Activated CD4-positive, CD25-positive, alpha-beta regulatory T cell treated with anti-CD3 and anti-CD28 coated beads, Interleukin-2, amount 50 U/mL, for 72 hours (primary cell): ENCODE data around the gene RNU7-1.

Experiments
- DNase-seq: peaks from one replicate; pipeline ENCODE4 v3.0.0; 2021

The RNU7-1 gene

GRCh38 chr12:6968426-6968825 is 24.8 kb downstream of the RNU7-1 start:
- no peak for DNase-seq

GRCh38 chr12:6970096-6970527 is 26.5 kb downstream of the RNU7-1 start:
- DNase-seq, result no peak

DNA sequence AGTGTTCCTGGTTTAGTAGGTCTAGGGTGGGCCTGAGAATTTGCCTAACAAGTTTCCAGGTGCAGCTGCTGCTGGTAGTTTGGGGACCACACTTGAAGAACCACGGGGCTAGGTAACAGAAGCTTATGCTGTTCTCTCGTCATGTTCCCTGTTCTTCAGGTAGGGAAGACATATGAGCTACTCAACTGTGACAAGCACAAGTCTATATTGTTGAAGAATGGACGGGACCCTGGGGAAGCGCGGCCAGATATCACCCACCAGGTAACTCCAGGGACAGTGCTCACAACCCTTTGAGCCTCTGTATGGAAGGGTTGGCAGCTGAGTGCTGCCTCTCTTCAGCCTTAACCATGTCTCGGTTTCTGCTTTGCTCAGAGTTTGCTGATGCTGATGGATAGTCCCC is 30.6 kb downstream of the RNU7-1 start:
- DNase-seq, result no peak

GRCh38 chr12:6975297-6976032 is 31.8 kb downstream of the RNU7-1 start:
- DNase-seq, result no peak

DNA sequence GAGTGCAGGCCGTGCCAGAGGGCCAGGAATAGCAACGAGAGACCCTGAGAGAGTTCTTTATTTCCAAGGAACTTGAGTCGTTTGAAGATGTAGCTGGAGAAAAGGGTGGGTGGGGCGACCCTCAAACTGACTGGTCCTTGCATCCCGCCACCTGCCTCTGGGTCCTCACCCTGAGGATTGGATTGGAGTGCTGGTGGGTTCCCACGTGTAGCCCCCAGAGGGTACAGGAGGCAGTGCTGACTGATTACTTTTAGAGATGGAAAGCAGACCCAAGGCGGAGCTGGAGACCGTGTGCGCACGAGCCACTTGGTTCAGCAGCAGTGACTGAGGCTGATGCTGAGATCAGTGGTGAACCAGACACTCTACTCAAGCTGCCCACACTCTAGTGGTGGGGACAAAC is 34.0 kb downstream of the RNU7-1 start:
- DNase-seq, result no peak

DNA sequence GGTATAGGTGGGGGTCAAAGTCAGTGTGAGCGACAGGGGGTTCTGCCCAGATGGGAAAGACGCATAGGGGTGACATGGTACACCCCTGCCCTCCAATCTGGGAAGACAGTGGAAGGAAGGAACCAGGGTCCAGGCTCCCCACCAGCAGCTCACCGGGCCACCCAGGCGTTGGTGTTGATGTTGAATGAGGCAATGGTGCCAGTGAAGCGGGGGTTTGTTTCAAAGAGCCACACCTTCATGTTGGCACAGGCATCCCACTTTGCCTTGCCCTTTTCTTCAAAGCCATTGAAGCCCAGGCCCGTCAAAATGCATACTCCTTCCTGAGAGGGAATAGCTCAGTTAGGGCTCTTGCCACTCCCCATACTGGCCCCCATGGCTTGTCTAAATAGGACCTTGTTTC is 34.6 kb downstream of the RNU7-1 start:
- no peak for DNase-seq

DNA sequence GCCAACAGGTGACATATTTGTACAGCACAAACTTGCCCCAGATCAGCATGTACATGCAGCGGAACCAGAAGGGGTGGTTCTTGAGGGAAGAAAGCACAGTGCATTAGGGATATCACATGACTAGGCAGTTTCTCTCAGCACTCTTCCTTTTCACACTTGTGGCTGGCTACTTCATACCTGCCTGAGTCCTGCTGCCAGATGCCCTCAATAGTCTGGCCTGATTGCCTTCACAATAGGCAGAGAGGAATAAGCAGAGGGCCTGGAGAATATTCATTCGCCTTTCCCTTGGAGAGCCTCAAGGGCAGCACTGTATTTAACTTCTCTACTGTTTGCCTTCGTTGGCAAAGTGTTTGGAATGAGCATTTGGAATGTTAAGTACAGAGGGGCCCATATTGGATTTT is 35.0 kb downstream of the RNU7-1 start:
- DNase-seq, result no peak

GRCh38 chr12:6979021-6979420 is 35.4 kb downstream of the RNU7-1 start:
- DNase-seq, result no peak

DNA sequence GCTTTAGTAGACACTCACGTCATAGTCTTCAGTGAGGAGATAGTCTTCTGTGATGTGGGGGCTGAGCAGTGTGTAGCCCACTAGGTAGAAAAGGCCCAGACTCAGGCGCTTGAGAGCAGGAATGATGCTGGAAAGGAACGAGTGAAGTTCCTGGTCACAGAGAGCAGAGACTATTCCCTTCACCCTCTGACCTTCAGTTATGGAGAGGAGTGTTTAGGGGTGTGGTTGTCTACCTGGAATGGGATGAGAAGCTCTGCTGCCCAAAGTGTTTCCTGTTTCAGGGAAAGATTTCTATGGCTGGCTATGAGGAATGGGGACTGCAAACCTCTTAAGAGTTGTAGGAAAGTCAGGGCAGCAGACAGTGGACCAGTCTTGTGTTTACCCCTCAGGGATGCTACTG is 35.8 kb downstream of the RNU7-1 start:
- DNase-seq, result no peak

DNA sequence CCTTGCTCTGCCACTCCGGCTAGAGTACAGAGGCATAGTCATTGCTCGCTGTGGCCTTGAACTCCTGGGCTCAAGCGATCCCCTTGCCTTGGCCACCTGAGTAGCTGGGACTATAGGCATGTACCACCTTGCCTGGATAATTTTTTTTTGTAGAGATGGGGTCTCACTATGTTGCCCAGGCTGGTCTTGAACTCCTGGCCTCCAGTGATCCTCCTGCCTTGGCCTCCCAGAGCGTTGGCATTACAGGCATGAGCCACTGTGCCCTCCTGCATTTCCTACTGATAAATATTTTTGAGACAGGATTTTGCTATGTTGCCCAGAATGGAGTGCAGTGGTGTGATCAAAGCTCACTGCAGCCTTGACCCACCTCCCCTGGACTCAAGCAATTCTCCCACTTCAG is 36.5 kb downstream of the RNU7-1 start:
- DNase-seq, result no peak

DNA sequence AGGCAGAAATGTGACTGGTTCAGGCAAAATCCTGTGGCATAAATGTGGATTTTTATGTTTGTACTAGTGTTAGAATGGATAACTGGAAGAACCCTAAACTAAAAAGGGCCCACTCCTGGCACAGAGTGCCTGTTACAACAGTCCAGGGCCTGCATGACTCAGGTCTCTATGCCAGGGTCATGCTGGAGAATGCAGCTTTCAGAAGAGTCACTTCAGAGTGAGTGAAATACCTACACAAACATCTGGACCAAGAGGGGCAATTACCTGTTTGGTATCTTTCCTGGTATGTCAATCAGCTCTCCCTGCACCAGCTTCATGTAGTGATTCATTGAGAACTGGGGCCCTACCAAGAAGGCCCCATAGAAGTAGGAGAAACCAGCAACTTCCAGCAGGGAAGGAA is 37.1 kb downstream of the RNU7-1 start:
- no peak for DNase-seq

DNA sequence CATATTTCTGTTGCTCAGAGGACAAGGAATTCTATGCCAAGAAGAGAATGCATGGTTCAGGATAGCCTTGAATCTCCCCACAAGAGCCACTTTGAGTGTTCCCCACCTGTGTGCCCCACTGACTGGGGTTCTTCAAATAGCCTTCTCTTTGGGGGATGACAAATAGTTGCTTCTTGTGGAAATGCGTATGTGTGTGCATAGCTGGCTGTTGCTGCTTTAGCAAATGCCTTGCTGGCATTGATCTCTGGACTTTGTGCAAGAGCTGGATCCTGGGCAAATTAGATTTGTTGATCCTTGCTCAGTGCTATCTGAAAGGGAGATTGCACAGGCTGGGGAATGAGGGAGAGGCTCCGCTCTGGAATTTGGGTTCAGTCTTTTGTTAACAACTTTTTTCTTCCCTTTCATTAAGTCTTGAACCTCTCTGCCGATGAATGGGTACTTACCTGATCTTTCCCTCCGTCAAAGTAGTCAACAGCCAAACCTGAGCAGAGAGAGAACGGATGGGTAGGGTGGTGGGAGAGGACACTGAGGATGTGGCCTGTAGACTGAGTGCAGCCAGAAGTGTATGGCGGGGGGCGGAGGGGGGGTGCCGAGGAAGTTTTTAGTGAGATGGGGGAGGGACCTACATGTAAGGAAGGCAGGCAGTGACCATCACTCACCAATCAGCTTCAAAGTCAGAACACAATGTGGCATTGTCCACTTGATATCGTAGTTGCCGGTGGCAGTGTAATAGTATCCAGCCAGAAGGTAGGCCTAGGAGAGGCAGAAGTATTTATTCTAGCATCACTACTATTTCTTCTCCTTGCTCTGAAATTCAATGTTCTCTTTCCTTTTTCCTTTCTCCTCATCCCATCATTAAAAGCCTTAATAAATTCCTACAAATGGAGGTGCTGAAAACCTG is 37.8 kb downstream of the RNU7-1 start:
- DNase-seq, result no peak

GRCh38 chr12:6982532-6982931 is 38.9 kb downstream of the RNU7-1 start:
- no peak for DNase-seq

GRCh38 chr12:6987956-6988553 is 44.4 kb downstream of the RNU7-1 start:
- DNase-seq, result no peak
